Measurements from ENCODE around the gene ASPRV1.
"Not testable (repeated sequence)": the region's sequence is repeated elsewhere in the genome, so short reads cannot be mapped to it uniquely, and the experiment has no call there.

Gene ASPRV1

DNA sequence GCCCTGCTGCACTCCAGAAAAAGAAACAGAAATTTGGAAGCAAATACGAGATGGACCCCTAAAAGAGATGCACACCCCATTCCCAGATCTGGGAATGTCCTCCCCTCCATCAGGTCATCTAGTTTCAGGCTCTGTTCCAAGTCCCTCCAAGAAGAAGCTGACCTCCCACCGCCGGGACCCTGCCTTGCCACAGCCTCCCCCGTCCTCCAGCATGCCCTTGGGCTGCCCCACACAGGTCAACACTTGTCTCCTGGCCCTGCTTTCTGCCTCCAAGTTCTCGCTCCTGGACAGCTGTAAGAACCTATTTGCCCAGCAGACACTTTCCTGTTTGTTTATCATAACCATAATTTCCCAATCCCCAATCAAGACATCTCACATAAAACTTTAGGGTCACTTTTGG lies 2.0 kb downstream of the ASPRV1 start:
- no peak for DNase-seq

DNA sequence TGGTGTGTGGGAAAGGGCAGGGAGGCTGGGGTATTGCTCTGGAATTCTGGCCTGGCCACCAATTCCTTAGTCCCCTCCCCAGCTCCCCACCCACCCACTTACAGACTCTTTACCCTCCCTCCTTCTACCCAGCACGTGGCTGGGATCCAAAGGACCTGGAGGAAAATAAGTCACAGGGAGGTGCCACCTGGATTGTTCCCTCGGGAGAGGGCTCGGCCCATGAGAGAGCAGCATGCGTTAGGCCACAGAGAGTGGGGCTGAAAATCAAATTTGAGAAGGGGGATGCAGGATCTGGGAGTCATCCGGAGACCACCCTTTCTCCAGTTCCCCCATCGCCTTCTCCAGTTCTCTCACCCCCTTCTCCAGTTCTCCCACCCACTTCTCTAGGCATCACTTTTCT lies 3.0 kb downstream of the ASPRV1 start:
- DNase-seq: no peak

DNA sequence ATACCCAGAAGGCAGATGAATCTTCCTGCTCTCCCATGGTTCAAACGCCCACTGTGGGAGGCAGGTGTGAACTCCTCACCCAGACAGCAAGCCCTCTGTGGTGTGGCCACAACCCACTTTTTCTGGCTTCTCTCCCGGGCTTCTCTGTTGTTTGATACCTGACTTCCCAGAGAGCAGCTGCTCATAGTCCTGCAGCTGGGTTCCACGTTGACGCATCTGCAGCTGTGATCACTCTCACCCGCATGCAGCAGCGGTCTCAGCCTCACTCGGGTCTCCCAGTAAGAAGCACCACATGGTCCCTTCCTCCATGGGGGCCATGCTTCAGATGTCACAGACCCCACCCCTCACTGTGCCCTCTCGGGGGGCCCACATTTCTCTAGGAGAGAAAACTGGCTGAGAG lies 3.5 kb downstream of the ASPRV1 start:
- DNase-seq: no peak

DNA sequence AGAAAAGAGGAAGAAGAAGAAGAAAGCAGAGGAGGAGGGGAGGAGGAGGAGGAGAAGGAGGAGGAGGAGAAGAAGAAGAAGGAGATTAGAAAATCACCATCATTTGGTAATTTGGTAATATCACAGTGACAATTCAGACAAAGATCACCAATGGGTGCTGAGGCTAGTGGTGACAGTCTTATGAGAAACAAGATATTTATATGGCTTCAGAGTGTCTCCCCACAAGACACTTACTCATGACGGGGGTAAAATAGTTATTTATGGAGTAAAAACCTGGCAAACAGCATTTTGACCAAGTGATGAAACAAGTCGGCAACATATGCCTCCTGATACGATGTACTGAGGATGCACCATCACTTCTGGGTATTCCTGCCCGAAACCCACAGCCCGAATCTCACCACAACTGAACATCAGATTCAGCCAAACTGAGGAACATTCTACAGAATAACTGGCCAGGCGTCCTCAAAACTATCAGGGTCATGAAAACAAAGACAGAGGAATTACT lies 4.9 kb downstream of the ASPRV1 start:
- peak; percentile 38 for DNase-seq

DNA sequence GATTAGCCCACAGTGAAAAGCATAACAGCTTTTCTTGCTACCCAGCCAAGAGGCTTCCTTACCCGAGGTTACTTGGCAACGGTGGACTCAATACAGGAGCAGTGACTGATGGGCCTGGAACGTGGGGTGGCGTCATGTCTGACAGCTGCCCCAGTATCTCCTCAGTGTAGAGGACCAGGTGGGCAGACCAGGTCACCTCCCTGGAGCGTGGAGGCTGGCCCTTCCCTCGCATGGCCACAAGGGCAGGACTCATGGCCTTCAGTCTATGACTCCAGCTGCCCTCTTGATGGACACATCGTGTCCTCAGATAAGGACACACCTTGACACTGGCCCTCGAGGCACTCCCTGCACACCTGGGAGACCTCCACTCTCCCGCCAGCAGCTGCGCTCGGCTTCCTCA lies 6.4 kb downstream of the ASPRV1 start:
- DNase-seq: no peak

DNA sequence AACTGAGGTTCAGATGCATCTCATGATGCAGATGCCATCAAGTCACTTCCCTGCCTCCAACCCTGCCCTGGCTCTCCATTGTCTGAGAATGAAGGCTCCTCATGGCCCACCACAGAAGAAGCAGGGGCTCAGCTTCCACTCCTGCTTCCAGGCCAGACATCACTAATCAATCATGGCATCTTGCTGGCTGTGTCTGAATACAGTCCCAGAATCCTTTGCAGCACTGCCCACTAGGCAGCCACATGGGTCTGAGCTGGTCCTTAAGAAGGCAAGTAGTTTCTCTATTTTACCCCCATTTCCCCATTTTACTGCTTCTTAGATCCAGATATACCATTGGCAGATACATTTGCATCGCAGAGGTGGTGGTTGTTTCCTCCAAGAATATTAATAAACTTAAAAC lies 7.3 kb downstream of the ASPRV1 start:
- DNase-seq: peak; percentile 43

DNA sequence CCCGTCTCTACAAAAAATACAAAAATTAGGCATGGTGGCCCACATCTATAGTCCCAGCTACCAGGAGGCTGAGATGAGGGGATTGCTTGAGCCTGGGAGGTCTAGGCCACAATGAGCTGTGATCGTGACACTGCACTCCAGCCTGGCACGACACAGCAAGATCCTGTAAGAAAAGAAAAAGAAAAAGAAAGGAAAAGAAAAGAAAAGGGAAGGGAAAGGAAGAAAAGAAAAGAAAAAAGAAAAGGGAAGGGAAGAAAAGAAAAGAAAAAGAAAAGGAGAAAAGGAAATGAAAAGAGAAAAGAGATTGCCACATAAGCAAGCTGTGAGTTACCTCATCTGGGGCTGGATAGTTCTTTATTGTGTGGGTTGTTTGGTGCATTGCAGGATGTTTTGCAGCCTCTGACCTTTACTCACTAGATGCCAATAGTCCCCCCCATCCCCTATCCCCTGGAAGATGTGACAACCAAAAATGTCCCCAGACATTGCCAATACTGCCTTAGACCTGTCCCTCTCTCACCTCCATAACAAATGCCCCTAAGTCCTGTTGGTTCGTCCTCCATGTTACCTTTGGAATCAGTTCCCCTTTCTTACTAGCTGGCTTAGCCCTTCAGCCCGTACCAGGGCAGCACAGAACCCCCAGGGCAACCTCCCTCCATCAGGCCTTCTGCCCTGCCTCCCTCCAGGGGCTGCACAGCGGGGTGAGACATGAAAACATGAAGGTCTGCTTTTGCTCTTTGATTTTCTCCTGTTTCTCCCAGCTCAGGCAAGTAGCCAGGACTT lies 8.9 kb downstream of the ASPRV1 start:
- DNase-seq: peak; percentile 70

DNA sequence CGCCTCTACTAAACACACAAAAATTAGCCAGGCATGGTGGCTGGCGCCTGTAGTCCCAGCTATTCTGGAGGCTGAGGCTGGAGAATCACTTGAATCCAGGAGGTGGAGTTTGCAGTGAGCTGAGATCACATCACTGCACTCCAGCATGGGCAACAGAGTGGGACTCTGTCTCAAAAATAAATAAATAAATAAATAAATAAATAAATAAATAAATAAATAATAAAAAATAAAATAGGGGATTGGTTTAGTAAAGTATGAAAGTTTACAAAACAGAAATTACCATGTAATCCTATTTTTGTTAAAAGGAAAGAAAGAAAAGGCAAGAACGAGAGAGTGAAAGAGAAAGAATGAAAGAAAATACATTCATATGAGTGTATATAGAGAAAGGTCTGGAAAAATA lies 10.8 kb downstream of the ASPRV1 start:
- DNase-seq: not testable (repeated sequence)

DNA sequence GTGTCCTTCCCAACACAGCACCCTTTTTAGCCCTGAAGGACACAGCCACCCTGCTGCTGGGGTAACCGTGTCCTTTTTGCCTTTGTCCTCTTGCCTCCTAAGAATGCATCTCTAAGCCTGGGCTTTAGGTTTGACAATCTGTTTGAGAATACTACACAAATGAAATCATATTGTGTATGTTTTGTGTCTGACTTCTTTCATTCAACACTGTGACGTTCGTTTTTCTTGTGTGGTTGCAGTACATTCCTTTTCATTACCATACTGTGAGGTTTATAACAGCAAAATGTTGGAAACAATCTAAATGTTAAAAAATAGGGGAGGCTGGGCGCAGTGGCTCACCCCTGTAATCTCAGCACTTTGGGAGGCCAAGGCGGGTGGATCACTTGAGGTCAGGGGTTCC lies 11.2 kb downstream of the ASPRV1 start:
- DNase-seq: no peak

DNA sequence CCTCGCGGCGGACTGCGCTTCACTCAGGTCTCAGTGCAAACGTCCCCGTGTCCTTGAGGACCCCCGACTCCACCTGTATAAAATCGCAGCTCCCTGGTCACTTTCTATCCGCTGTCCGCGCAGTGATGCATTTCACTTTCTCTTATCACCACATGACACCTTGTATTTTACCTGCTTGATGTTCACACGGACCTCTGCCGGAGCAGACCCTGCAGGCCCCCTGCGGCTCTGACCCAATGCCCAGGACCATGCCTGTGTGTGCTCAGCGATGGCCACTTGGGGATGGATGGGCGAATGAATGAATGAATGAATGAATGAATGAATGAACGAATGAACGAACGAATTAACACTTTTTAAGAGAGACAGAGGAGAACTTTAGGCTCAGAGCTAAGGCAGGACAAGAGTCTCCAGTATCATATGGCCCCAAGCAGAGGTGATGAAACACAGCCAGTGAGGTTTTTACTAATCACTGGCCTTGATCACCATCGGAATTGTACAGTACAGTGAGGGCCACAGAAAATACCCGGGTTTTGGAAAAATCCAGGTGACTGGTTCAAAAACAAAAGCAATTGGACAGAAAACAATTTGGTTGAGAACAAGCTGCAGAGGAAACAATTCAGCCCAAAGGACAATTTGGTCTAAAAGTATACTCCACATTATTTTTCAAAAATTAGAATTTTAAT lies 12.3 kb downstream of the ASPRV1 start:
- no peak for DNase-seq

DNA sequence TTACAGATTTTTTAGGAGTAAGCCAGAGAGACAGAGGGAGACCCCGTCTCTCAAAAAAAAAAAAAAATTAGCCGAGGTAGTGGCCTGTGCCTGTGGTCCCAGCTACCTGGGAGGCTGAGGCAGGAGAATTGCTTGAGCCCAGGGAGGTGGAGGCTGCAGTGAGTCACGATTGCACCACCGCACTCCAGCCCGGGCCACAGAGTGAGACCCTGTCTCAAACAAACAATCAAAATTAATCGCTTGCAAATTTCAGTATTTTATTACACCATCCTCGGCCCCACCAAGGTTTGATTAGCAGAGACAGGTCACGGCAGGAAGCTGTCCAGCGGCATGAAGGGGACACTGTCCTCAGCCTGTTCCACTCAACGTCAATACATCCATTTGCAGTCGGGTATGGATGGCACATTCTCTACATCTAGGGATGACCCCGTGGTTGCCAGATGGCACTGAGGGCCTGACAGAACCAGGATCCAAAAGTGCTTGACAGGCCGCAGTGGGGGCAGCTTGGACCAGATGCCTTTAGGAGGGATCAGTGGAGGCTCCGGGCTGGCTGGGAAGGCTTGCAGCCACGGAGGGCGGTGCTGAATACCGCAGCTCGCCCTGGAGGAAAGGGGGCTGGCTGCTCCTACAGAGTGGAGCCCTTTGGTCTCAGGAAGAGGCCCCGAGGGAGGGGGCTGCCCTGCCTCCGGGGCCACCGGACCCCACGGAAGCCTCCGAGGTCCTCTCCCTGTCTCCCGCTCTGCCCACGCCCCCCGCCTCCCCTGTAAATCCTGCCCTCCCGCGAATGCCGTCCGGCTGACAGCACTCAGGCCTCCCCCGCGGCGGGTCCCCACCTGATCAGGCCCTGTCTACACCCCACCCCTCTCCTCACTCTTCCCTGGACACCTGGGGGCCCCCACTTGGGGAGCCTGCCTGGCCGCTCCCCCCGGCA lies 13.1 kb downstream of the ASPRV1 start:
- DNase-seq: no peak

DNA sequence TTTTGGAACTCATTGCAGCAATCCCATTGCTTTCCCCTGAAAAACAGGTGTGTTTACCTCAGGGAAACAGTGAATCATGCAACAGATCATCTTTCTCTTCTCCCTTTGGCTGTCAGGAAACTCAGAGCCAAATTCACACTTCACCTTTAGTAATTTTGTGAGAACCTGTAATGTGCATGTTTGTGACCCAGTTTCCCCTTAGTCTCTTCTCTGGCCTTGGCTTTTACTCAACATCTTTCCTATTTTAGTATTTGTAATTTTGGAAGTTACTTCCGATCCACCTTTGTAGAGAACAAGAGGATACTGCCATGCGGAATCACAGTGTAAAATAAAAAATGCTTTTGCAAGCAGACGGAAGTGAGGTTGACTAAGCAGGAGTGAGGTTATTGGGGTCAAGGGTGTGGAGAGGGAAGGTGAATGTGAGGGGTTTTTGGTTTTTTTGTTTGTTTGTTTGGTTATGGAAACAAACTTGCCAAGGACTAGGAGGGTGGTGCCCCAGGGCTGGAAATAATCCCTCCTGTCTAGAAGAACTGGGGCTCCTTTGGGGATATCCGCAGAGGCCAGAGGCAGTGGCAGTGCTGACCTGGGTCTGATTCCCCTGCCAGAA lies 14.0 kb downstream of the ASPRV1 start:
- DNase-seq: peak; percentile 74

DNA sequence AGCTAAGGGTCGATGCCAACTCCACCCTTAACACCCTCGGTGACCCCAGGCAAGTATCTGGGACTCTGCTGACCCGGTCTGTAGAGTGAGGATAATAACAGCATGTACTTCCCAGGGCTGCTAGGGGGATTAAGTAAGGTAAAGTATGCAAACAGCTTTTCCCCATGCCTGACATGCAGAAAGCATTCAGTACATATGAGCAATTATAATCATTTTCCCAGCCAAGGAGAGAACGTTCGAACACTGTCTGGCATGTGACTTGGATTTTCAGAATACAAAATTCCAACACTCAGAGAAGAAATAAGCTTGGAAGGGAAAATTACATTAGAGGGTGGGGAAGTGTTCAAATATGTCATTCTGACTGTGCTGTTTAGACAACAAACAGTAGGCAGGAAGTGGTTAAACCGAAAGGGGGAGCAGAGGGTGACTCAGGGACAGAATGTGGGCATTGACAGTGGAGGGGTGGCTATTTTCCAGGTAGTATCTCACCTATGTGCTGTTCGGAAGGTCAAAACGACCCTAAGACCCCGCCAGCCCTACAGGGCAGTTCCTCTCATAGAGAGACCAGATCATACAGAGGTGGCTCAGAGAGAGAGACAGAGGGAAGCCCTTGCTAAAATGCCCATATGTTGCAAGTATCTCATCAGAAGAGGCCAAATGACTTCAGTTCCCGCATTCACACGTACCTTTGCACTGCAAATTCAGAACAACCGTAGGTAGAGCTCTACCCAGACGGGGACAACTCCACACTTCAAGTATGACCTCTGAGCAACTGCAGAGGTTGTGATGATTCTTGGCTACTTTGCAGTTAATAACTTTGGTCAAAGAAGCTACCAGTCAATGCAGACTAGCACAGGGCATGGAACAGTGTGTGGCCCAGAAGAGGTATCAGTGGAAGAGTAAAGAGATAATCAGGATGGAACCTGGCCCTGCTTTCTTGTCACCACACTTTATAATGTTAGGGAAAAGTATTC lies 14.8 kb downstream of the ASPRV1 start:
- DNase-seq: peak; percentile 88

DNA sequence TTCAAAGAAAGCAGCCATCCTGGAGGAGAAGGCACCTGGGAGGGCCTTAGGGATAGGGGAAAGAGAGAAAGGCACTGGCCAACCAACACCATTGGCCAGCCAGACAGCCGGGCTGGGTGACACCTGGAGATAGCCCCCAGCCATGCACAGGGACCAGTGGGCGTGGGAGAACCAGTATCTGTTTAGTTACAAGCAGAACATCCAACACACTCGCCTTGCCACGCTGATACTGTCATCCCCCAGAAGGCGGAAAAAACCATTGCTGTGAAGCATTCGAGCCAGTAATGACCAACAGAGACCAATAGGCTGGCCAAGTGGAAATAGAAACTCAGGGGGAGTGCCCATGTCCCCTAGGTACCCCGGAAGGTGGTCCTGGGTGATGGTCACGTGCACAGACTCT lies 15.5 kb downstream of the ASPRV1 start:
- DNase-seq: peak; percentile 24

DNA sequence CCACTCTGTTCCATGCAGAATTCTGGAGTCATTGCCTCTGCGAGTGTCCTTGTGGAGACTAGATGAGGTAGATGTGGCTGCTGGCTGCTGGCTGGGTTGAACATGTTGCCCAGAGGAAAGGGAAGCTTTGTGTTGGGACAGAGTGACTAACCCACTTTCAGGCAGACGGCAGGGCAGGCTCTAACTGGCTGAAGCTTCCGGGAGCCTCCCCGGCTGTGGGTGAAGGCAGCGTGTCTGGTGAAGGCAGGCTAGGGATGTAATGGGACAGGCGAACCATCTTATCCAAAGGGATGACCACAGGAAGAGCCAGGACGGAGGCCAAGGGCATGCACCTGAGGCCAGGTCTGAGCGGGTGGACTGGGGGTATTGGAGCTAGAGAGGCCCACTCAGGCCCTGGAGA lies 16.0 kb downstream of the ASPRV1 start:
- DNase-seq: peak; percentile 91

DNA sequence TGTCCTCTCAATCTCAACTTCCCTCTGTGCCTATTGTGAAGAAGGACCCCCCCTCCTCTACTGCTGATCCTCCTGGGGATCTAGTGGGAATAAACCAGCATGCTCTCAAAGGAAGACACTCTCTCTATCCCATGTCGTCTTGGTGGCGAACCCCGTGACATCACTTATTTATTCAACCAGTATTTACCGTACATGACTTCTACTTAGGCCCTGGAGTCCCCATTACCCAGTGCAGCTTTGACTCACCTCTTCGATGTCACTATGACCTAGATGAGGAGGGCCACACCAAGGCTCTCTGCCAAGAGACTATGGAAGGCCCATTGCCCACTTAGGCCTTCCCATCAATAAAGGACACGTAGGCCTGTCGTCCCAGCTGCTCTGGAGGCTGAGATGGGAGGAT lies 16.7 kb downstream of the ASPRV1 start:
- DNase-seq: no peak

DNA sequence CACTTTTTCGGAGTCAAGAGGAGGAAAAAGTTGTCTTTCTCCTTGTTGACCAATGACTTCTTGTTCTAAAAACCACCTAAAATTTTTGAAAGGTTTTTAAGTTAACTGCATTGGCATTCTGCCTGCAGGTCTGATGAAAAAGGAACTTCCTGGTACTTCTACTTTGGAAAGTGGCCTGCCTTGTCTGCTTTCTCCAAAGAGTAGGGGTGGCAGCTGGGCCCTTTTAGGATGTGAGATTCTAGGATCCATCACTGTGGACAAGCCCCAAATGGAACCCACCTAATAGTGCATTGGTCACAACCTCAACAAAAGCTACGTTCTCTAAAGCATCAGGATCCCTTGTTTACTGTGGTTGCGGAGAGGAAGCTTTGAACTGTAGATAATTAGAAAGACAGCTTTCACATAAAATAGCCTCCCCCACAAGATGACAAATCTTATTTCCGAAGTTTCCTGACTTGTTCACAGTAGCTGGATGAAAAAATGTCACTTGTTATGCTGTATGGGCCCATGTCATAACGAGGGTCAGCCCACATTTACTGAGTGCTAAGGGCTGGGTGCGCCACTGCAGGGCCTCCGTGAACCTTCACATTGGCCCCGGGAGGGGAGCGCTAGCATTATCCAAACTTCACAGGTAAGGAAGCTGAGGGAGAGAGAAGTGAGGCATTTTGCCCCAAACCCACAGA lies 17.4 kb downstream of the ASPRV1 start:
- DNase-seq: peak; percentile 32

DNA sequence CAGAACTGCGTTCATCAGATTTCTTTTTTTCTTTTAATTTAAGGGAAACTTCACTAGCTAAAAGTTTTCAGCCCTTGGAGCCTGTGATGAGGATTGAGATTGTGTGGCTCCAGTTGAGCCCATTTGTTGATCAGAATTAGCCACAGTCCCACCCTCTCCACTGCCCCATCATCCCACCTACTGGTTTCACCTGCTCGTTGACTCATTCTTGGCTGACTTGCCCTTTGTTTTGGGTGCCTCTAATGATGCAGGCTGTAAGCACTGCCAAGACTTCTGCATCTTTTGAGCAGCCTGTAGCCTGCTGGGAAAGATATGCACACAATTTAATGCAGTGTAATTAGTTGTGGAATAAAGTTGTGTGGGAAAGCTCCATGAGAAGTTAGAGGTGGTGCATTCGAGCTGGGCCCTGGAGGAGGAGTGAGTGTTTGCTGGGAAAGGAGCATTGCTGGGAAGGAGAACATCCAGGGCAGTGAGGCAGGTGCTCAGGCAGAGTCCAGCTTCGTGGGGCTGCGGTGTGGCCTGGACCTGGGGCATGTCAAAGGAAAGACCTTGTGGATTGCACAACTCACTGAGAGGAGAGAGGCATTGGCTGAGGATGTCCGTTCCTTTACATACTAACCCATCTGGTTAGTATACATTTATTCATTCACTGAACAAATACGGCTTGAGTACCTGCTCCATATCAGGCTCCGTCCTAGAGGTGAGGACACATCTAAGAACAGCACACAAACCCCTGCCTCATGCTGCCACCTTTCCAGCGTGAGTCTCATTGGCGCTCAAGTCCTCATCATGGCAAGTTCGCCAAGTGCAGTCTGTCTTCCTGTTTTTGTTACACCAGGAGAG lies 18.2 kb downstream of the ASPRV1 start:
- no peak for DNase-seq

DNA sequence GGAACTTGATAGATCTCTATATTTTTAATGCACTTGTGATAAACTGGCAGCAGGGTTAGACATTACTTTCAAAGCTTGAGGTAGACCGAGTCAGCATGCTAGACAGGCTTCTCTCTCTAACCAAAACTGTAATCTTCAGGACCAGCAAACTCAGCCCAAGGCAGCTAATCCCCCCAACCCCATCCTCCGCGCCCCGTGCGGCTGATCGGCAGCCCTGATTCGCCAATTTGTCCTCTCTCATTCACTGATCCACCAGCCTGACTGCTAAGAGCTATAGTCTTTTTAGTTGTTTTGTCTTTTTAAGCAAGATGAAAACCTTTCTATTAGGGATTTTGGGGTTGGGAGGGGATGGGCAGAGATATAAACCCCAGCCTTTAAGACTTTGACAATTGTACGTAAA lies 20.7 kb downstream of the ASPRV1 start:
- no peak for DNase-seq

DNA sequence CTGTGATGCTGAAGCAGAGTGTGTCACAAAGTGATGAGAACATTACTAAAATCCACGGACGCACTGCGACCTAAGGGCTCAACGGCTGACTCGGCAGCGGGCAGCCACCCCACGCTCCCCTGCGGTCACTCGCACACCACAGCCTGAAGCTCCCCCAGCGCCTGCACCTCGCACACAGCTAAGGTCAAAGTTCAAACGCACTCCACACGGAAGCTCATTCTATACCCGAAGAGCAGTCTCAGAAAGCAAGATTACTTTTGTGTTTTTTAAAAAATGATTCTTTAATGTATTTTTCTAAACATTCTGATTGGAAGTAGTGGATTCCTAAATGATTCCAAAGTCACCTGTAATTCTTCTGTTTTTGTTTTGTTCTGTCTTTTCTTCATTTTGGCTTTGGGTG lies 21.7 kb downstream of the ASPRV1 start:
- DNase-seq: no peak

All from inflammatory macrophage treated with lipopolysaccharide for 4 hours (primary cell).